Endothelial cell of umbilical vein (primary cell): ENCODE measurements around the gene AHRR.

Source experiments
- EZH2 ChIP-seq: IDR thresholded peaks from 2 replicates; pipeline ENCODE4 v1.6.1; 2012; ENCODE audit warnings: borderline replicate concordance, low read depth, mild to moderate bottlenecking, moderate library complexity, low read length, inconsistent platforms; ENCODE audit not compliant: severe bottlenecking
- FOS ChIP-seq: IDR thresholded peaks from 2 replicates; pipeline ENCODE4 v1.6.1; 2011; ENCODE audit warnings: mild to moderate bottlenecking, low read length, moderate library complexity, borderline replicate concordance; ENCODE audit not compliant: insufficient read depth
- GATA2 ChIP-seq: IDR thresholded peaks from 2 replicates; pipeline ENCODE4 v1.7.0; 2011; ENCODE audit warnings: low read depth, mild to moderate bottlenecking, moderate library complexity, mixed read lengths, low read length; ENCODE audit not compliant: insufficient read length, insufficient read depth
- JUN ChIP-seq: IDR thresholded peaks from 2 replicates; pipeline ENCODE4 v1.6.1; 2011; ENCODE audit warnings: borderline replicate concordance, low read depth; ENCODE audit not compliant: insufficient read length, insufficient read depth
- MAX ChIP-seq: IDR thresholded peaks from 2 replicates; pipeline ENCODE4 v1.6.1; 2011; ENCODE audit not compliant: insufficient read depth, insufficient read length
- MYC ChIP-seq: IDR thresholded peaks from one replicate; pipeline ENCODE4 v1.6.1; 2011; ENCODE audit warnings: mild to moderate bottlenecking, low read depth, low read length
- POLR2A ChIP-seq: IDR thresholded peaks from 2 replicates; pipeline ENCODE4 v1.6.1; 2012; ENCODE audit warnings: low read depth, mild to moderate bottlenecking, control low read depth, low read length
- POLR2AphosphoS5 ChIP-seq: IDR thresholded peaks from 2 replicates; pipeline ENCODE4 v1.6.1; 2012; ENCODE audit warnings: low read depth, mild to moderate bottlenecking, control low read depth, low read length, moderate library complexity; ENCODE audit not compliant: insufficient read depth
- TF ChIP-seq, protein P1 (sequence below), 2 donors: IDR thresholded peaks; 1 replicate in 1 of 2; 2 replicates in 1 of 2; pipeline ENCODE4 v1.5.1; 2011; ENCODE audit warnings: low read length in 2 of 2, mild to moderate bottlenecking in 2 of 2, moderate library complexity in 2 of 2, control low read depth in 1 of 2, inconsistent platforms in 1 of 2, low read depth in 1 of 2; ENCODE audit not compliant: insufficient read depth in 1 of 2; ENCODE audit errors: extremely low read depth in 1 of 2

DNA sequence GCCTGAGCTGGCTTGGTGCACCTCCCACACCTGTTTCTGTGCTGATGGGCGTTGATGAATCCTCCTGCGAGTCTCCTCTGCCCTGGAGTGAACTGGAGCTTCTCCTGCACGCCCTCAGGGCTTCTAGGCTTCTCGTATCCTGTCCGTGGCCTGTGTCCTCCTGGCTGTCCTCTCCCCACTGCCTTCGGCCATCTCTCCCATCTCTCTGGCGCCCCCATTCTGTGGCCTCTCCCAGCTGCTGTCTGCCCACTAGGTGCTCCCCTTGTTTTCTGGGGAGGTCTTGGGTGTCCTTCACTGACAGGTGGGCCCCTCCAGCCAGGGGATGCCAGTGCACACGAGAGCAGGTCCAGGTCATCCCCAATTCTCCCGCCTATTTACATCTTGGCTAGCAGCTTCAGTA is 28.8 kb downstream of the AHRR start:
- TF ChIP-seq POLR2A, result no peak
- TF ChIP-seq MAX, result no peak
- TF ChIP-seq, protein P1, sequence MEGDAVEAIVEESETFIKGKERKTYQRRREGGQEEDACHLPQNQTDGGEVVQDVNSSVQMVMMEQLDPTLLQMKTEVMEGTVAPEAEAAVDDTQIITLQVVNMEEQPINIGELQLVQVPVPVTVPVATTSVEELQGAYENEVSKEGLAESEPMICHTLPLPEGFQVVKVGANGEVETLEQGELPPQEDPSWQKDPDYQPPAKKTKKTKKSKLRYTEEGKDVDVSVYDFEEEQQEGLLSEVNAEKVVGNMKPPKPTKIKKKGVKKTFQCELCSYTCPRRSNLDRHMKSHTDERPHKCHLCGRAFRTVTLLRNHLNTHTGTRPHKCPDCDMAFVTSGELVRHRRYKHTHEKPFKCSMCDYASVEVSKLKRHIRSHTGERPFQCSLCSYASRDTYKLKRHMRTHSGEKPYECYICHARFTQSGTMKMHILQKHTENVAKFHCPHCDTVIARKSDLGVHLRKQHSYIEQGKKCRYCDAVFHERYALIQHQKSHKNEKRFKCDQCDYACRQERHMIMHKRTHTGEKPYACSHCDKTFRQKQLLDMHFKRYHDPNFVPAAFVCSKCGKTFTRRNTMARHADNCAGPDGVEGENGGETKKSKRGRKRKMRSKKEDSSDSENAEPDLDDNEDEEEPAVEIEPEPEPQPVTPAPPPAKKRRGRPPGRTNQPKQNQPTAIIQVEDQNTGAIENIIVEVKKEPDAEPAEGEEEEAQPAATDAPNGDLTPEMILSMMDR (IDR thresholded peaks at IDR 0.05; ENCODE audit: extremely low read depth in 1 of 2, insufficient read depth in 1 of 2, low read depth in 1 of 2, low read length in 2 of 2), result no peak
- no peak for TF ChIP-seq JUN
- TF ChIP-seq EZH2, result no peak
- TF ChIP-seq FOS, result no peak
- TF ChIP-seq MYC, result no peak
- no peak for TF ChIP-seq POLR2AphosphoS5
- no peak for TF ChIP-seq GATA2
